ENCODE measurements around the gene SAMSN1.

DNA sequence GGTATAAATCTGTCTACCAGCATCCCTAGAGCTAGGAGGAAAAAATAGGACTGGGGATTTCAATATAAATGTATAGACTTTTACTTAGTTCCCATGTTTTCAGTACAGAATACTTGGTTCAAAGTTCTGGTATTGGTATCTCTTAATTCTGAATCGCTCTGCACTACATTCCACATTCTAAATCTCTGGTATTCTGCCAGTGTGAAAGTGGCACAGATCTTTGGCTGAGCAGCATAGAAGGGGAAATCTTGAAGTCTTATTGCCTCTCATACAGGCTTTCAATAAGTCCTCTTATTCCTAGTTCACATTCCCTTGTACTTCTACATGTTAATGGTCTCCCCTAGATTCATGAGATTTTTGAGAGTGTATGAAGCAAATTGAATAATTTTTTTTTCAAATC lies 89.2 kb downstream of the SAMSN1 start:
- TF ChIP-seq CTCF (IDR thresholded peaks at IDR 0.05) (no peak), POLR2AphosphoS5 (IDR thresholded peaks at IDR 0.05) (no peak)

Measured in suprapubic skin (tissue), 3 donors.